COLO829 (cell line): Measurements from ENCODE around the gene TRIAP1.

Experiments
- DNase-seq: peaks from one replicate; pipeline ENCODE4 v3.0.0; 2012; ENCODE audit warnings: low spot score

TRIAP1 gene

GRCh38 chr12:120429368-120429767 lies 16.8 kb downstream of the TRIAP1 start:
- DNase-seq: no peak

- no peak for DNase-seq
Observed at GRCh38 chr12:120428597-120429229, 17.5 kb downstream of the TRIAP1 start.

- DNase-seq: no peak
Observed at GRCh38 chr12:120425797-120426196, 20.4 kb downstream of the TRIAP1 start.

GRCh38 chr12:120422892-120423456 lies 23.2 kb downstream of the TRIAP1 start:
- no peak for DNase-seq

- DNase-seq: no peak
Observed at GRCh38 chr12:120421701-120422100, 24.5 kb downstream of the TRIAP1 start.

GRCh38 chr12:120417917-120418580 lies 28.1 kb downstream of the TRIAP1 start:
- DNase-seq: no peak

GRCh38 chr12:120416490-120417216 lies 29.5 kb downstream of the TRIAP1 start:
- no peak for DNase-seq

- no peak for DNase-seq
Observed at GRCh38 chr12:120413901-120414695, 32.1 kb downstream of the TRIAP1 start.

- DNase-seq: no peak
Observed at GRCh38 chr12:120412421-120412820, 33.8 kb downstream of the TRIAP1 start.

- DNase-seq: no peak
Observed at GRCh38 chr12:120408771-120409170, 37.4 kb downstream of the TRIAP1 start.

- DNase-seq: no peak
Observed at GRCh38 chr12:120406553-120406952, 39.6 kb downstream of the TRIAP1 start.

GRCh38 chr12:120406069-120406468 lies 40.1 kb downstream of the TRIAP1 start:
- DNase-seq: no peak

GRCh38 chr12:120404271-120404670 lies 41.9 kb downstream of the TRIAP1 start:
- no peak for DNase-seq

- DNase-seq: no peak
Observed at GRCh38 chr12:120403869-120404268, 42.3 kb downstream of the TRIAP1 start.

GRCh38 chr12:120402217-120402616 lies 44.0 kb downstream of the TRIAP1 start:
- DNase-seq: no peak

- peak; percentile 78 for DNase-seq
Observed at GRCh38 chr12:120399531-120399930, 46.7 kb downstream of the TRIAP1 start.

- DNase-seq: no peak
Observed at GRCh38 chr12:120397824-120398540, 48.2 kb downstream of the TRIAP1 start.

- no peak for DNase-seq
Observed at GRCh38 chr12:120394483-120395367, 51.5 kb downstream of the TRIAP1 start.
